Stomach (tissue), 4 donors: ENCODE data around the gene FZR1.

ENCODE experiments used
- CTCF ChIP-seq, 7 experiments: fragments of 450-650 bp in 4 of 7; fragments of 200-600 bp in 3 of 7; sonication (generic) in 3 of 7; IDR thresholded peaks; one replicate each; pipeline ENCODE4 v1.5.1; 2016 to 2019; ENCODE audit warnings: antibody characterized with exemption in 7 of 7, control low read depth in 2 of 7, mild to moderate bottlenecking in 1 of 7
- EP300 ChIP-seq: sonication (generic); formaldehyde crosslinking; IDR thresholded peaks from one replicate; pipeline ENCODE4 v1.6.1; 2017; ENCODE audit warnings: antibody characterized with exemption
- POLR2A ChIP-seq, 4 donors: fragments of 450-650 bp; IDR thresholded peaks; one replicate each; pipeline ENCODE4 v1.6.1; 2016; ENCODE audit warnings: antibody characterized with exemption in 4 of 4, control low read depth in 2 of 4, mild to moderate bottlenecking in 1 of 4, moderate library complexity in 1 of 4
- POLR2AphosphoS5 ChIP-seq, 3 donors: sonication (generic); formaldehyde crosslinking; IDR thresholded peaks; one replicate each; pipeline ENCODE4 v1.6.1; 2016; ENCODE audit warnings: antibody characterized with exemption in 3 of 3

- no peak for TF ChIP-seq CTCF (IDR thresholded peaks at IDR 0.05)
- TF ChIP-seq POLR2AphosphoS5 (IDR thresholded peaks at IDR 0.05) = no peak
- TF ChIP-seq POLR2A (IDR thresholded peaks at IDR 0.05) = no peak
- no peak for TF ChIP-seq EP300
These were observed 69.2 kb downstream of the FZR1 start for GRCh38 chr19:3575260-3575741.
